Measurements from ENCODE around the gene SDCCAG8.

The SDCCAG8 gene

DNA sequence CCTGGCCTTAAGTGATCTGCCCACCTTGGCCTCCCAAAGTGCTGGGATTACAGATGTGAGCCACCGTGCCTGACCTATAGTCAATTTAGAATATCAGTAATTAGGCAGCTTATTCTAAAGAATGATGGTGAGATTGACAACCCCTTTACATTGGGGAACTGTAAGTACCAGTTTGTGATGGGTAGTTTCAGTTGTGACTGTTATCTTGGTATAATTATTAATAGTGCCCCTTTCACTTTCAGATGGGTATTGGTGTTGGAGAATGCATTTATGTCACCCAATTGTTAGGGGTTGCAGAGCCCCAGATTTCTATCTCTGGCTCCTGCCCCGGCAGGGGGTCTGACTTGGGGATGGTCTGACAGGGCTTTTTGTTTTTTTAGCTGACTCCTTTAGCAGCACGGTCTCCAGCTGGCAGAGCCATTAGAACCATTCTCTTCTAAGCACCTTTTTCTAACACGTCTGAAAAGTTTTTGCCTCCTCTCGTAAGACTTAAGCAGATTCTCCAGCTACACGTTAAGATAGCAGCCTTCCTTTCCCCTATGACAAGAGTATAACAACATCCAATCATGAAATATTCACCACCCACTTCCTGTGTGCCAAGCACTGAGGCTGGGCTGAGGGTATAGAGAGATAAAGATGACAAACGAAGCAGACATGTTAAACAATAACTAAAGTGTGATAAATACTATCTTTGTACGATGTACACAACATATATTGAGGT lies 157.8 kb downstream of the SDCCAG8 start:
- no peak overlapping the region for H3K9ac ChIP-seq (ENCODE audit: low read depth in 1 of 2, low read length in 2 of 2)
- H3K4me3 ChIP-seq (ENCODE audit: low read depth in 1 of 2, low read length in 2 of 2) = no peak overlapping the region
- H3K36me3 ChIP-seq (ENCODE audit: control insufficient read depth in 1 of 2, insufficient read depth in 2 of 2, low read length in 2 of 2) = peaks cover 6 to 7% of the 10 kb centered on the region in 2 donors
- no peak overlapping the region for H3K27ac ChIP-seq (ENCODE audit: low read depth, low read length)
- no peaks in the 10 kb centered on the region for H3K9me3 ChIP-seq (ENCODE audit: control insufficient read depth in 1 of 2, low read length in 2 of 2)
- no peaks in the 10 kb centered on the region for H3K4me1 ChIP-seq (ENCODE audit: control insufficient read depth in 1 of 2, insufficient read depth in 2 of 2, low read length in 2 of 2)
- H3K27me3 ChIP-seq (ENCODE audit: control insufficient read depth in 1 of 2, insufficient read depth in 2 of 2, low read length in 2 of 2) = no peaks in the 10 kb centered on the region

DNA sequence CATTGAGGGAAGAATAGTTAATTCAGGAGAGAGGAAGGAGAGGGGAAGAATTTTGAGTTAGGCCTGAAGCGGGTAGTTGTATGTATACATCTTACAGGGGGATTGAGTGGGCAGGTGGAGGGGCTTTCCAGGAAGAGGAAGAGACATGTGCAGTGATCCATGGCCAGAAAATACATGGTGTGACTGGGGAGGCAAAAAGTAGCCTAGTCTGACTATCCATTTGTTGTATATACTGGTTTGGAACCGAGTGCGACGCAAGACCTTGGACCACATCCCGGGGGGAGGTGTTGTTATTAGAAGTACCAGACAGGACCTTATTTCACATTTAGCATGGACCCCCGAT lies 158.3 kb downstream of the SDCCAG8 start:
- Histone ChIP-seq H3K4me1 (ENCODE audit: control insufficient read depth in 1 of 2, insufficient read depth in 2 of 2, low read length in 2 of 2) (no peaks in the 10 kb centered on the region), H3K27ac (ENCODE audit: low read depth, low read length) (no peak overlapping the region), H3K27me3 (ENCODE audit: control insufficient read depth in 1 of 2, insufficient read depth in 2 of 2, low read length in 2 of 2) (no peaks in the 10 kb centered on the region), H3K36me3 (ENCODE audit: control insufficient read depth in 1 of 2, insufficient read depth in 2 of 2, low read length in 2 of 2) (peaks cover 6 to 7% of the 10 kb centered on the region in 2 donors), H3K4me3 (ENCODE audit: low read depth in 1 of 2, low read length in 2 of 2) (no peak overlapping the region), H3K9ac (ENCODE audit: low read depth in 1 of 2, low read length in 2 of 2) (no peak overlapping the region), H3K9me3 (ENCODE audit: control insufficient read depth in 1 of 2, low read length in 2 of 2) (no peaks in the 10 kb centered on the region)

DNA sequence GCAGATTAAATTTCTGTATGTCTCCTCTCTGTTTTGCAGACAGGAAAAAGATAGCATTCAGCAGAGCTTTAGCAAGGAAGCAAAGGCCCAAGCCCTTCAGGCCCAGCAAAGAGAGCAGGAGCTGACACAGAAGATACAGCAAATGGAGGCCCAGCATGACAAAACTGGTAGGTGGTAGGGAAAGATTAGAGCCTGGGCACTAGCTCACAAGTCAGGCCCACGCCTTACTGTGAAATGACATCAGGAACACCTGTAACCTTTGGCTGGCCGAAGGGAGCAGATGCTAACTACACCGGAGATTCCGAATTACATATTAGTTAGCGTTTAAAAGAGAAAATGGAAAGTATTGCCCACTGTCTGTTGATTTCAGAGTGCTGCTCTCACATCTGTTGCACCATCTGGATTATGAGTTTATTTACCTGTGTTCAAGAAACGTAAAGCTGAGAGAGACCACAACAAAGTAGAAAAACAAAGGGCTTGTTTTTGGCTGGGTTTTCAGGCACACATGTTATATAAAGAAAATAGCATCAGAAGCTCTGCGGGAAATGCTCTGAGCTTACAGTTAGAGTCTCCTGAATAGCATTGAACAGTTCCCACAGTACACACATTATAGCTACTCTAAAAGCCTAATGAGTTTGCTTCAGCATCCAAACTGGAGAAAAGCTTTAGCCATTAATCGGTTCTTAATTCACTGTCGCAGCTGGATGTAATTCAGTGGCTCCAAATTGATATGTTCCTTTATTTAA lies 160.0 kb downstream of the SDCCAG8 start:
- Histone ChIP-seq H3K4me3 (ENCODE audit: low read depth in 1 of 2, low read length in 2 of 2) (no peak overlapping the region), H3K27ac (ENCODE audit: low read depth, low read length) (no peak overlapping the region), H3K27me3 (ENCODE audit: control insufficient read depth in 1 of 2, insufficient read depth in 2 of 2, low read length in 2 of 2) (no peaks in the 10 kb centered on the region), H3K36me3 (ENCODE audit: control insufficient read depth in 1 of 2, insufficient read depth in 2 of 2, low read length in 2 of 2) (peaks cover 6 to 7% of the 10 kb centered on the region in 2 donors), H3K9me3 (ENCODE audit: control insufficient read depth in 1 of 2, low read length in 2 of 2) (no peaks in the 10 kb centered on the region), H3K4me1 (ENCODE audit: control insufficient read depth in 1 of 2, insufficient read depth in 2 of 2, low read length in 2 of 2) (no peaks in the 10 kb centered on the region), H3K9ac (ENCODE audit: low read depth in 1 of 2, low read length in 2 of 2) (no peak overlapping the region)

DNA sequence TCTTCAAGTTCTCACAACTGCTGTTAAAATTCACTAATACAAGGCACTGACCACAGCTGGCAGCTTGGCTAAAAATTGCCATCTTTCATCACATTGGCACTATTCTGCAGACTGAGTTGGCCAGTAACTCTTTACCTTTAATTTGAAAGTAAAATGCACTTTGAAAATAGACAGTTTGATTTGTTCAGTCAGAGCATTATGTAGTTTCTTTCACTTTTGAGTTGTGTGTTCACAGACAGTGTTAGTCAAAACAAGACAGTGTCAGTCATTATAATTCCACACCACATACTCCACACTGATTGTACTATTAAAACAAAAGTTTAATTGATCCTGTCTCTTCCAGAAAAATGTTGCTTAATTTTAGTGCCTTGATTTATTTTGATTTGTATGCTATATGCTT lies 160.7 kb downstream of the SDCCAG8 start:
- Histone ChIP-seq H3K27me3 (ENCODE audit: control insufficient read depth in 1 of 2, insufficient read depth in 2 of 2, low read length in 2 of 2) (no peaks in the 10 kb centered on the region), H3K4me1 (ENCODE audit: control insufficient read depth in 1 of 2, insufficient read depth in 2 of 2, low read length in 2 of 2) (no peaks in the 10 kb centered on the region), H3K4me3 (ENCODE audit: low read depth in 1 of 2, low read length in 2 of 2) (no peak overlapping the region), H3K9me3 (ENCODE audit: control insufficient read depth in 1 of 2, low read length in 2 of 2) (no peaks in the 10 kb centered on the region), H3K9ac (ENCODE audit: low read depth in 1 of 2, low read length in 2 of 2) (no peak overlapping the region), H3K27ac (ENCODE audit: low read depth, low read length) (no peak overlapping the region), H3K36me3 (ENCODE audit: control insufficient read depth in 1 of 2, insufficient read depth in 2 of 2, low read length in 2 of 2) (peaks cover 6 to 7% of the 10 kb centered on the region in 2 donors)

DNA sequence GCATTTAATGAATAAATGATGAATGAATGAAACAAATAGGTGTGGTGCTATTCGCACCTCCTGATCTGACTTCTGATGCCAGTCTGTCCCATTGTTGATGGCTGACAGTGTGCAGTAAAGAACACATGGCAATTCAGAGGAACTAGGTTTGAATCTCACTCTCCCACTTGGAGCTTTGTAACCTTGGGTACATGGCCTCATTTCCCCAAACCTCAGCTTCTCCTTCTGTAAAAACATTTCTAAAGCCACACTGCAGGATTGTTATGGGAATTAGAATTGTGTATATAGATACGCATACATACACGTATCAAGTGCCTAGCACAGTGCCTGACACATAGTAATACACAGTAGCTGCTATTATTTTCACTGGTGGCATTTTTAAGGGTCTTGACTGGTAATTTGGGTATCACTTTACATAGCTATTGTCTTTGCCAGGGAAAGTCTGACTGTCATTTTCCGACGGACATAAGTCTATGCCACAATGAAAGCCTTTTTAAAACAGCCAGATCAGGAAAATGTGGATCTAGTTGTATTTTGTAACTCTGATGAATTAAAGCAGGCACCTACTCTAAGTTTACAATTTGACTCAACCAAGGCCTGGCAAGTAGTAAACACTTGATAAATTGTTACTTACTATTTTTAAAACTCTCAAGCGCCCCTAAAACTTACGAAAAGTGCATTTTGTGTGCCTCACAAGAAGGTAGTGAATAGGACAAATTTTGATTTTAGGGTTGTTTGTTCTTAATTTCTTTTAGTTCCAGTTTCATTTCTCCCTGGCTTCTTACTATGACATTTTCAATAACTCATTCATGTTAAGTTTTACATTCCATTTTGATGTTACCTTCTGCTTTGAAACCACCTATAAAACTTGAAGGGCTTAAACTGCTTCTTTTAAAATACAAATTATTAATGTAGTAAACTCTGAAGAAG lies 164.4 kb downstream of the SDCCAG8 start:
- Histone ChIP-seq H3K9me3 (ENCODE audit: control insufficient read depth in 1 of 2, low read length in 2 of 2) (no peaks in the 10 kb centered on the region), H3K27ac (ENCODE audit: low read depth, low read length) (no peak overlapping the region), H3K36me3 (ENCODE audit: control insufficient read depth in 1 of 2, insufficient read depth in 2 of 2, low read length in 2 of 2) (peaks cover 6 to 7% of the 10 kb centered on the region in 2 donors), H3K4me1 (ENCODE audit: control insufficient read depth in 1 of 2, insufficient read depth in 2 of 2, low read length in 2 of 2) (no peaks in the 10 kb centered on the region), H3K27me3 (ENCODE audit: control insufficient read depth in 1 of 2, insufficient read depth in 2 of 2, low read length in 2 of 2) (no peaks in the 10 kb centered on the region), H3K9ac (ENCODE audit: low read depth in 1 of 2, low read length in 2 of 2) (no peak overlapping the region), H3K4me3 (ENCODE audit: low read depth in 1 of 2, low read length in 2 of 2) (no peak overlapping the region)

DNA sequence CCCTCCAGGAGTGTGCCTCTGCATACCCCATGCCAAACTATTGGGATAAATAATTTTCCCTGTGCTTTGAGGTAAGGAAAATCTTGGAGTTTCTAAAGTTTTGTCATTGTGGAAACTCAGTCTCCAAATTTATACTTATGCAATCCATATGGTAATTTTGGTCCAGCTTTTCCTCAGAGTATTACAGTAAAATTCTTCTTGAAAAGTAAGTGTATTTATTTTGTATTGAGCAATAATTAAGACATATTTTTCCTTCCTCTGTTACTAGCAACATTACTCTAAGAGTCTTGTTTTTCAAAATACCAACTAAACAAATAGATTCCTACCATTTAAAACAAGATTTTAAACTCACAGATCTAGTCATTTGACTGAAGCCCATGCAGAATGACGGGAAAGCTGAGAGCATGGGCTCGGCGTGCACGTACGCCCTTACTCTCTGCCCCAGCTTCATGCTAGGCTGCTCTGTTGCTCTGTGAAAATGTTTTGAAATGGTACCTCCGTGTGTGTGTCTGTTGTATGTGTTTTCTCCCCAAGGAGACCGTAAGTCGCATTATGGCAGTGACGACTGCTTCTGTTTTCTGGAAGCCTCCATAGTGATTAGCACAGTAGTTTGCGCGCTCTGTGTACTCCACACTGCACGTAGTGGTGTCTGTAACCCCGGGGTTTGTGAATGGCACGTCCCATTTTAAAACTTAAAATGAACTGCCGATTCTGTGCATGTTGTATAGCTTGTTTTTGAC lies 165.3 kb downstream of the SDCCAG8 start:
- Histone ChIP-seq H3K4me3 (ENCODE audit: low read depth in 1 of 2, low read length in 2 of 2) (no peak overlapping the region), H3K9ac (ENCODE audit: low read depth in 1 of 2, low read length in 2 of 2) (no peak overlapping the region), H3K27ac (ENCODE audit: low read depth, low read length) (no peak overlapping the region), H3K9me3 (ENCODE audit: control insufficient read depth in 1 of 2, low read length in 2 of 2) (no peaks in the 10 kb centered on the region), H3K4me1 (ENCODE audit: control insufficient read depth in 1 of 2, insufficient read depth in 2 of 2, low read length in 2 of 2) (no peaks in the 10 kb centered on the region), H3K27me3 (ENCODE audit: control insufficient read depth in 1 of 2, insufficient read depth in 2 of 2, low read length in 2 of 2) (no peaks in the 10 kb centered on the region), H3K36me3 (ENCODE audit: control insufficient read depth in 1 of 2, insufficient read depth in 2 of 2, low read length in 2 of 2) (peaks cover 0 to under 1% of the 10 kb centered on the region in 2 donors)

DNA sequence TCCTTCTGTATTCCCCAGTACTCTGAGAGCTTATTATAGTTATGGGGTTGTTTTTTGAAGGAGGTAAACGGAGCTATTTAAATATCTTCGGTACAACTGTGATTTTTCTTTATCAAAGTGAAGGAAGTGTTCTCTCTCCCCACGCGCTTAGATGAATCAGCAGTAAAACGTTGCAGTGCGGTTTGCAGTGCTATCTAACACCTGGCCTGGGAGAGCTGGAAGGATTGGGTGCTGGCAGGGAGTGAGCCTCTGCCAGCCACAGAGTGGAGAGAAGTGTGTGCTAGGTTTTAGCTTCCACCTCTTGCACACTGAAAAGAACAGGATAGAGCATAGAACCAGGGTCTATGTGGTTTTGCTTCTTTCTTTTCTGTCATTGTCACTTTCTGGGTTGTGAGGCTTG lies 165.9 kb downstream of the SDCCAG8 start:
- H3K4me1 ChIP-seq (ENCODE audit: control insufficient read depth in 1 of 2, insufficient read depth in 2 of 2, low read length in 2 of 2) = no peaks in the 10 kb centered on the region
- no peak overlapping the region for H3K27ac ChIP-seq (ENCODE audit: low read depth, low read length)
- H3K4me3 ChIP-seq (ENCODE audit: low read depth in 1 of 2, low read length in 2 of 2) = no peak overlapping the region
- H3K27me3 ChIP-seq (ENCODE audit: control insufficient read depth in 1 of 2, insufficient read depth in 2 of 2, low read length in 2 of 2) = no peaks in the 10 kb centered on the region
- no peaks in the 10 kb centered on the region for H3K9me3 ChIP-seq (ENCODE audit: control insufficient read depth in 1 of 2, low read length in 2 of 2)
- no peak overlapping the region for H3K9ac ChIP-seq (ENCODE audit: low read depth in 1 of 2, low read length in 2 of 2)
- H3K36me3 ChIP-seq (ENCODE audit: control insufficient read depth in 1 of 2, insufficient read depth in 2 of 2, low read length in 2 of 2) = peaks cover 3 to 5% of the 10 kb centered on the region in 2 donors

DNA sequence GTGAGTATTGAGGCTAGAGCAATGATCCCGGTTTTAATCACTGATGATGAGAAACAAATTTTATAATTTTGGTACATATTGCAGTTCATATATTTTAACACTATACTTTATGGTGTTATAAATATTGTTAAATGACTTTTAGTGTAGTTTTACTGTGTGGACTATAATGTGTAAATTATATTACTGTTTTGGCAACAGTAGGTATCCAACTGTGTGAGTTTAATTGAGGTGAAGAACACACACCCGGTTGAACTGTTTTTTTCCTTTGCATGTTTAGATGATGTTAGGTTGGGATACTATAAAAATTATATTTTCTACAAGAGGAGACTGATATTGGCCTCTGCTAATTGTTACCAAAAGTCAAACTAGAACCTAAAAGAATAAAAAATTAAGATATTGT lies 166.5 kb downstream of the SDCCAG8 start:
- H3K4me1 ChIP-seq (ENCODE audit: control insufficient read depth in 1 of 2, insufficient read depth in 2 of 2, low read length in 2 of 2) = no peaks in the 10 kb centered on the region
- H3K9ac ChIP-seq (ENCODE audit: low read depth in 1 of 2, low read length in 2 of 2) = no peak overlapping the region
- H3K9me3 ChIP-seq (ENCODE audit: control insufficient read depth in 1 of 2, low read length in 2 of 2) = no peaks in the 10 kb centered on the region
- no peak overlapping the region for H3K4me3 ChIP-seq (ENCODE audit: low read depth in 1 of 2, low read length in 2 of 2)
- peaks cover 3 to 10% of the 10 kb centered on the region in 2 donors for H3K36me3 ChIP-seq (ENCODE audit: control insufficient read depth in 1 of 2, insufficient read depth in 2 of 2, low read length in 2 of 2)
- H3K27me3 ChIP-seq (ENCODE audit: control insufficient read depth in 1 of 2, insufficient read depth in 2 of 2, low read length in 2 of 2) = no peaks in the 10 kb centered on the region
- no peak overlapping the region for H3K27ac ChIP-seq (ENCODE audit: low read depth, low read length)

DNA sequence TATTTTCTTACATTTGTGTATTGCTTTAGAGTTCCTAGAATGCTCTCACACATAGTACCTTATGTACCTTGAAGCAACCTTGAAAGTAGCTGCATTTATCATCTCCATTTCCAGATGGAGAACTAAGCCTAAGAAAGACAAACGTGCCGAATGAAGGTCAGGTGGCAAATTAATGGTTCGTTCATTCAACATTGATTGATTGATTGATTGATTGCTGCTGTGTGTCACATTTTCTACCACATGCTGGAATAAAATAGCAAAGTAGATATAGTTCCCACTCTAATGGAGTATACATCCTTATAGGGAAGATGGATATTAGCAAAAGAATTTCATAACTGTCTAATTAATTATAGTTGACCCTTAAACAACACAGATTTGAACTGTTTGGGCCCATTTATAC lies 172.2 kb downstream of the SDCCAG8 start:
- H3K9me3 ChIP-seq (ENCODE audit: control insufficient read depth in 1 of 2, low read length in 2 of 2) = no peaks in the 10 kb centered on the region
- H3K36me3 ChIP-seq (ENCODE audit: control insufficient read depth in 1 of 2, insufficient read depth in 2 of 2, low read length in 2 of 2) = peaks cover 8 to 10% of the 10 kb centered on the region in 2 donors
- no peak overlapping the region for H3K9ac ChIP-seq (ENCODE audit: low read depth in 1 of 2, low read length in 2 of 2)
- H3K4me3 ChIP-seq (ENCODE audit: low read depth in 1 of 2, low read length in 2 of 2) = no peak overlapping the region
- no peak overlapping the region for H3K27ac ChIP-seq (ENCODE audit: low read depth, low read length)
- H3K4me1 ChIP-seq (ENCODE audit: control insufficient read depth in 1 of 2, insufficient read depth in 2 of 2, low read length in 2 of 2) = no peaks in the 10 kb centered on the region
- H3K27me3 ChIP-seq (ENCODE audit: control insufficient read depth in 1 of 2, insufficient read depth in 2 of 2, low read length in 2 of 2) = no peaks in the 10 kb centered on the region

All from duodenal mucosa (tissue), 2 donors.